HepG2 (cell line): ENCODE data around the gene FAT2.

Experiments
- CCAR2 ChIP-seq: fragments of 200-400 bp; formaldehyde crosslinking; optimal IDR thresholded peaks from 2 replicates; pipeline ENCODE3; 2018; ENCODE audit warnings: low read depth, mild to moderate bottlenecking, low read length, moderate library complexity
- NFE2 ChIP-seq: sonication (generic); formaldehyde crosslinking; IDR thresholded peaks from 2 replicates; pipeline ENCODE4 v1.4.0; 2020; ENCODE audit warnings: missing genetic modification reagents
- TOE1 ChIP-seq: sonication (generic); formaldehyde crosslinking; IDR thresholded peaks from 2 replicates; pipeline ENCODE4 v1.4.0; 2020; ENCODE audit warnings: mild to moderate bottlenecking, missing genetic modification reagents

DNA sequence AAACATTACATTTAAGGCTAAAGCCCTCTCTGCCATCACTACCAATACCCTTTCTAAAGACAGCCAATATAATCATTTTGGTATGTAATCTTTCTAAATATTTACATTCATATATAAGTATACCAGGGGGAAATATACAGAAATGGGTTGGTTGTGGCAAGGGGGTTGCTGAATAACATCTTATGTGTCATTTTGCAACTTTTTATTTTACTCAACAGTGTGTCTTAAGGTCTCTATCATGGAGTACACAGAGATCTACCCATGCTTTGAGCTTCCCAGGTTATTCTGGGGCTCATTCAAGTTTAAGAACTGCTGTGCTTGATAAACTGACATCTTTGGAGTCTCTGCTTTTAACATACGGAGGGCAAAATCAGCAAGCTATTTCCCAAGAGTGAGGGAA is 7.4 kb upstream of the FAT2 start:
- TF ChIP-seq TOE1 (CRISPR knock-in tag), result no peak
- no peak for TF ChIP-seq CCAR2
- TF ChIP-seq NFE2 (CRISPR knock-in tag), result no peak
